ENCODE measurements around the gene RPS28.

RPS28 gene

GRCh38 chr19:8324186-8325050 lies 3.1 kb downstream of the RPS28 start:
- TF ChIP-seq CTCF (conservative IDR thresholded peaks at IDR 0.05; ENCODE audit: low read depth, low read length) = no peak
- no peak for DNase-seq (ENCODE audit: low read depth)
- H3K4me3 ChIP-seq (ENCODE audit: low read length) = no peak overlapping the region

- TF ChIP-seq CTCF (conservative IDR thresholded peaks at IDR 0.05; ENCODE audit: low read depth, low read length) = no peak
- no peak for DNase-seq (ENCODE audit: low read depth)
- no peak overlapping the region for H3K4me3 ChIP-seq (ENCODE audit: low read length)
These were observed 4.2 kb downstream of the RPS28 start for GRCh38 chr19:8325454-8325853.

GRCh38 chr19:8329996-8330395 lies 8.7 kb downstream of the RPS28 start:
- H3K4me3 ChIP-seq (ENCODE audit: low read length) = no peak overlapping the region
- TF ChIP-seq CTCF (conservative IDR thresholded peaks at IDR 0.05; ENCODE audit: low read depth, low read length) = no peak
- DNase-seq (ENCODE audit: low read depth) = no peak

- TF ChIP-seq CTCF (conservative IDR thresholded peaks at IDR 0.05; ENCODE audit: low read depth, low read length) = no peak
- no peak for DNase-seq (ENCODE audit: low read depth)
- H3K4me3 ChIP-seq (ENCODE audit: low read length) = no peak overlapping the region
These were observed 10.1 kb downstream of the RPS28 start for GRCh38 chr19:8331263-8331845.

- DNase-seq (ENCODE audit: low read depth) = no peak
- no peak for TF ChIP-seq CTCF (conservative IDR thresholded peaks at IDR 0.05; ENCODE audit: low read depth, low read length)
- no peak overlapping the region for H3K4me3 ChIP-seq (ENCODE audit: low read length)
These were observed 11.9 kb downstream of the RPS28 start for GRCh38 chr19:8332976-8333766.

GRCh38 chr19:8333767-8334457 lies 12.6 kb downstream of the RPS28 start:
- TF ChIP-seq CTCF (conservative IDR thresholded peaks at IDR 0.05; ENCODE audit: low read depth, low read length) = no peak
- H3K4me3 ChIP-seq (ENCODE audit: low read length) = no peak overlapping the region
- no peak for DNase-seq (ENCODE audit: low read depth)
